ENCODE results near the gene NFIC. TPM values are rescaled to one million over a fixed set of nuclear protein-coding genes. Genes with fewer than 3 reads are reported as not detected.
A peak's percentile ranks its signal among the peaks of the same experiment; 100 is the strongest.

The NFIC gene
- total RNA-seq, 1 experiment from 2014 or later = 8.0 TPM

DNA sequence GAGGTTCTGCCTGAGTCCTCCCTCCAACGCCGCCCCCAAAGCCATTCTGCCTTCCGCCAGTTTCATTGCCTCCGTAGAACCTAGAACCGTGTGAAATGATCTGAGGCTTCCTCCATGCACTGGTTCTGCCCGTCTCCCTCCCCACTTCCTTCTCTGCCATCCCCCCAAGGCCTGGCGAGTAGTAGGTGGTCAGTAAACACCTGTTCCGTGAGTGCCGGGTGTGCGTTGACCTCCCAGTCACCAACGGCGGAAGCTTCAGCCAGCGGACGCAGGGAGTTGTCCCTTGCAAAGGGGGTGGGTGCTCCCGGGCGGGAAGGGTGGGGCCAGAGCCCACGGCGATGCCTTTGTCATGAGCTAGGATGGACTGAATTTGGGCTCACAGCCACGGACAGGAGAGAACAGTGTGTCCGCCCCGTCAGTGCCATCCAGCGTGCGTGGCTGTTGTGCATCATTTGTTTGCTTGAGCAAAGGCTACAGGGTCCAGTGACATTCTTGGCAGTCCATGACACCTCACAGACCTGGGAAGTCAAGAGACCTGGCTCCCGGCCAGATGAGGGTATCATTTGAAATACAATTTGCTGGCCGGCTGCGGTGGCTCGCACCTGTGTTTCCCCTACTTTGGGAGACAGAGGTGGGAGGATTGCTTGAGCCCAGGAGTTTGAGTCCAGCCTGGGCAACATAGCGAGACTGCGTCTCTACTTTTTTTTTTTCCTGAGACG lies 43.1 kb downstream of the NFIC start:
- Histone ChIP-seq H2BK15ac (ENCODE audit: low read depth, low read length) (no peak overlapping the region), H3K79me2 (ENCODE audit: insufficient read depth, low read length) (no peaks in the 10 kb centered on the region), H4K8ac (replicated peaks; ENCODE audit: insufficient read length, low read depth, low read length) (no peak overlapping the region), H3K56ac (ENCODE audit: insufficient read length, low read depth, low read length) (no peak overlapping the region), H3K23ac (ENCODE audit: insufficient read length, low read depth, low read length) (no peak overlapping the region), H3K14ac (ENCODE audit: insufficient read depth, low read length) (no peak overlapping the region), H3K27ac (ENCODE audit: insufficient read length, low read depth, low read length) (no peak overlapping the region), H4K5ac (ENCODE audit: insufficient read length, low read depth, low read length) (no peak overlapping the region), H3K9ac (ENCODE audit: extremely low read depth, insufficient read length, low read length) (no peak overlapping the region), H2BK20ac (ENCODE audit: low read depth, low read length, poor library complexity, severe bottlenecking) (no peak overlapping the region), H3K27me3 (ENCODE audit: insufficient read depth, low read length) (no peaks in the 10 kb centered on the region), H2BK5ac (ENCODE audit: insufficient read length, low read length) (no peak overlapping the region), H4K20me1 (ENCODE audit: control insufficient read depth, insufficient read depth, insufficient read length) (no peaks in the 10 kb centered on the region), H3T11ph (ENCODE audit: low read length) (no peak overlapping the region), H2BK12ac (ENCODE audit: insufficient read length, low read depth, low read length) (no peak overlapping the region), H3K4me1 (ENCODE audit: insufficient read depth, low read length) (no peaks in the 10 kb centered on the region), H3K23me2 (ENCODE audit: insufficient read length, low read depth, low read length, poor library complexity, severe bottlenecking) (no peaks in the 10 kb centered on the region), H3K79me1 (ENCODE audit: insufficient read depth, low read depth, low read length, poor library complexity, severe bottlenecking) (no peaks in the 10 kb centered on the region), H3K18ac (ENCODE audit: insufficient read length, low read depth, low read length) (no peak overlapping the region), H3K4ac (ENCODE audit: low read depth, low read length) (no peak overlapping the region), H3K4me2 (ENCODE audit: insufficient read depth, insufficient read length, low read length) (no peak overlapping the region), H2AFZ (ENCODE audit: low read length) (no peak overlapping the region), H4K91ac (ENCODE audit: insufficient read length, low read depth, low read length) (no peak overlapping the region), H3K9me3 (ENCODE audit: control insufficient read depth, low read depth, low read length) (no peaks in the 10 kb centered on the region), H2BK120ac (ENCODE audit: low read depth, low read length, poor library complexity, severe bottlenecking) (no peak overlapping the region), H2AK5ac (ENCODE audit: insufficient read length, low read length) (no peak overlapping the region)
- no peaks in the 10 kb centered on the region; a peak in 1 of 5 replicates for H3K9me3 Mint-ChIP-seq
- H3K27me3 Mint-ChIP-seq (ENCODE audit: low read depth) = peaks cover 52% of the 10 kb centered on the region
- peak overlapping the region in 1 of 3 experiments; percentile 29; a peak in 1 of 7 replicates for H3K27ac Mint-ChIP-seq
- no peaks in the 10 kb centered on the region for H3K36me3 Mint-ChIP-seq (ENCODE audit: insufficient read depth in 1 of 3, low read depth in 3 of 3)
- H3K4me3 Mint-ChIP-seq = no peak overlapping the region
- no CpG with 5 or more reads among the region's 30 CpGs for WGBS (ENCODE audit: extremely low coverage, insufficient read length, low lambda C conversion rate)
- no peak for DNase-seq
- peaks cover 3 to 11% of the 10 kb centered on the region in 2 experiments for H3K4me1 Mint-ChIP-seq
- TF ChIP-seq, protein P1, sequence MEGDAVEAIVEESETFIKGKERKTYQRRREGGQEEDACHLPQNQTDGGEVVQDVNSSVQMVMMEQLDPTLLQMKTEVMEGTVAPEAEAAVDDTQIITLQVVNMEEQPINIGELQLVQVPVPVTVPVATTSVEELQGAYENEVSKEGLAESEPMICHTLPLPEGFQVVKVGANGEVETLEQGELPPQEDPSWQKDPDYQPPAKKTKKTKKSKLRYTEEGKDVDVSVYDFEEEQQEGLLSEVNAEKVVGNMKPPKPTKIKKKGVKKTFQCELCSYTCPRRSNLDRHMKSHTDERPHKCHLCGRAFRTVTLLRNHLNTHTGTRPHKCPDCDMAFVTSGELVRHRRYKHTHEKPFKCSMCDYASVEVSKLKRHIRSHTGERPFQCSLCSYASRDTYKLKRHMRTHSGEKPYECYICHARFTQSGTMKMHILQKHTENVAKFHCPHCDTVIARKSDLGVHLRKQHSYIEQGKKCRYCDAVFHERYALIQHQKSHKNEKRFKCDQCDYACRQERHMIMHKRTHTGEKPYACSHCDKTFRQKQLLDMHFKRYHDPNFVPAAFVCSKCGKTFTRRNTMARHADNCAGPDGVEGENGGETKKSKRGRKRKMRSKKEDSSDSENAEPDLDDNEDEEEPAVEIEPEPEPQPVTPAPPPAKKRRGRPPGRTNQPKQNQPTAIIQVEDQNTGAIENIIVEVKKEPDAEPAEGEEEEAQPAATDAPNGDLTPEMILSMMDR (conservative IDR thresholded peaks at IDR 0.05) = no peak
